H1 (cell line): Measurements from ENCODE around the gene CCDC89. TPM values are rescaled to one million over a fixed set of nuclear protein-coding genes. Genes with fewer than 3 reads are reported as not detected.

Experiments used
- CTCF ChIA-PET: fragments of 300-600 bp; sonication (Branson Sonifier 250); formaldehyde crosslinking; loops from one replicate; lab custom pipeline; 2021; ENCODE audit not compliant: partially characterized antibody; lab: Charles Lee
- POLR2A ChIA-PET: fragments of 300-600 bp; sonication (Branson Sonifier 250); formaldehyde crosslinking; loops from one replicate; lab custom pipeline; 2021; ENCODE audit warnings: inconsistent platforms; ENCODE audit not compliant: partially characterized antibody; lab: Charles Lee
- DNase-seq, 2 experiments: peaks; one replicate each; pipeline versions ENCODE4 v3.0.0 to v3.0.0-alpha.2; 2010 to 2022; ENCODE audit warnings: low spot score in 2 of 2, low read depth in 1 of 2, mixed read lengths in 1 of 2
- FAIRE-seq: peaks from 2 replicates; lab custom pipeline; 2011; peaks lifted over from hg19 to GRCh38; lab: Jason Lieb, UNC
- H2AFZ ChIP-seq: 2 replicates; pipeline ENCODE4 v1.8.1; 2012; ENCODE audit warnings: low read length, inconsistent platforms
- H2AK5ac ChIP-seq: 2 replicates; pipeline ENCODE4 v1.6.1; 2013; ENCODE audit warnings: low read depth, low read length
- H2BK120ac ChIP-seq: replicated peaks from 2 replicates; pipeline ENCODE3; 2013; ENCODE audit warnings: low read depth, low read length, inconsistent platforms
- H2BK12ac ChIP-seq: 2 replicates; pipeline ENCODE4 v1.6.1; 2013; ENCODE audit warnings: low read depth, low read length
- H2BK15ac ChIP-seq: 2 replicates; pipeline ENCODE4 v1.6.1; 2013; ENCODE audit warnings: low read length
- H2BK20ac ChIP-seq: 2 replicates; pipeline ENCODE4 v1.6.1; 2013; ENCODE audit warnings: low read length
- H2BK5ac ChIP-seq: 2 replicates; pipeline ENCODE4 v1.6.1; 2013; ENCODE audit warnings: low read depth, low read length
- H3K14ac ChIP-seq: 2 replicates; pipeline ENCODE4 v1.6.1; 2013; ENCODE audit warnings: inconsistent platforms; ENCODE audit not compliant: insufficient read length
- H3K18ac ChIP-seq: 2 replicates; pipeline ENCODE4 v1.6.1; 2013; ENCODE audit warnings: low read length; ENCODE audit errors: extremely low read depth
- H3K23ac ChIP-seq: 2 replicates; pipeline ENCODE4 v1.6.1; 2013; ENCODE audit warnings: inconsistent platforms; ENCODE audit not compliant: insufficient read length
- H3K23me2 ChIP-seq: 2 replicates; pipeline ENCODE4 v1.6.1; 2013; ENCODE audit warnings: low read depth, low read length
- H3K27ac ChIP-seq: 2 replicates; pipeline ENCODE4 v1.6.1; 2011; ENCODE audit warnings: low read depth, low read length, inconsistent platforms
- H3K27me3 ChIP-seq, 4 experiments: replicated peaks in 1 of 4; 1 replicate in 1 of 4; 2 replicates in 3 of 4; pipeline versions ENCODE4 v1.6.1 to v1.8.1; 2011 to 2013; ENCODE audit warnings: low read length in 3 of 4, mild to moderate bottlenecking in 3 of 4, inconsistent platforms in 2 of 4, mixed read lengths in 2 of 4, moderate library complexity in 1 of 4; ENCODE audit not compliant: control insufficient read depth in 3 of 4, insufficient read depth in 3 of 4; ENCODE audit errors: extremely low read depth in 1 of 4
- H3K36me3 ChIP-seq, 4 experiments: 2 replicates each; pipeline versions ENCODE4 v1.6.1 to v1.8.1; 2011 to 2013; ENCODE audit warnings: mild to moderate bottlenecking in 4 of 4, low read length in 3 of 4, moderate library complexity in 2 of 4, control low read depth in 1 of 4, inconsistent platforms in 1 of 4; ENCODE audit not compliant: insufficient read depth in 4 of 4, control insufficient read depth in 2 of 4
- H3K4ac ChIP-seq: replicated peaks from 2 replicates; pipeline ENCODE3; 2013; ENCODE audit warnings: low read length, low read depth, mixed read lengths, inconsistent platforms; ENCODE audit not compliant: insufficient read length
- H3K4me1 ChIP-seq, 4 experiments: replicated peaks in 1 of 4; 1 replicate in 1 of 4; 2 replicates in 3 of 4; pipeline versions ENCODE4 v1.6.1 to v1.8.1; 2011 to 2013; ENCODE audit warnings: low read length in 3 of 4, inconsistent platforms in 2 of 4, mixed read lengths in 1 of 4; ENCODE audit not compliant: insufficient read depth in 4 of 4, control insufficient read depth in 3 of 4
- H3K4me2 ChIP-seq, 2 experiments: 2 replicates each; pipeline versions ENCODE4 v1.6.1 to v1.8.1; 2011 to 2013; ENCODE audit warnings: low read depth in 2 of 2, low read length in 2 of 2, control low read depth in 1 of 2, inconsistent platforms in 1 of 2, mild to moderate bottlenecking in 1 of 2; ENCODE audit not compliant: insufficient read depth in 1 of 2
- H3K4me3 ChIP-seq, 4 experiments: fragments of 200-600, 300-600 bp in 1 of 4; sonication (generic), shearing (Covaris generic), sonication (Bioruptor Twin) in 1 of 4; 2 replicates each; pipeline versions ENCODE4 v1.5.1 to v1.8.1; 2011 to 2016; ENCODE audit warnings: low read length in 4 of 4, low read depth in 3 of 4, control low read depth in 2 of 4, inconsistent platforms in 2 of 4, mild to moderate bottlenecking in 2 of 4, mixed read lengths in 1 of 4, moderate library complexity in 1 of 4; ENCODE audit not compliant: insufficient read depth in 2 of 4; ENCODE audit errors: extremely low read depth in 1 of 4
- H3K56ac ChIP-seq: replicated peaks from 2 replicates; pipeline ENCODE3; 2013; ENCODE audit warnings: low read depth, mild to moderate bottlenecking, mixed read lengths, low read length, inconsistent platforms; ENCODE audit not compliant: insufficient read length
- H3K79me1 ChIP-seq: 2 replicates; pipeline ENCODE4 v1.6.1; 2013; ENCODE audit warnings: low read depth, low read length, control low read depth
- H3K79me2 ChIP-seq, 2 experiments: 2 replicates each; pipeline versions ENCODE4 v1.6.1 to v1.8.1; 2012 to 2013; ENCODE audit warnings: low read length in 2 of 2, mild to moderate bottlenecking in 2 of 2, inconsistent platforms in 1 of 2; ENCODE audit not compliant: insufficient read depth in 2 of 2, control insufficient read depth in 1 of 2
- H3K9ac ChIP-seq, 4 experiments: replicated peaks in 1 of 4; 1 replicate in 1 of 4; 2 replicates in 3 of 4; pipeline versions ENCODE4 v1.6.1 to v1.8.1; 2011 to 2013; ENCODE audit warnings: low read depth in 3 of 4, low read length in 3 of 4, control low read depth in 2 of 4, mild to moderate bottlenecking in 2 of 4, moderate library complexity in 2 of 4, inconsistent platforms in 1 of 4; ENCODE audit errors: extremely low read depth in 1 of 4
- H3K9me3 ChIP-seq, 2 experiments: 2 replicates each; pipeline versions ENCODE4 v1.6.1 to v1.8.1; 2012 to 2013; ENCODE audit warnings: mild to moderate bottlenecking in 2 of 2, moderate library complexity in 2 of 2, control low read depth in 1 of 2, inconsistent platforms in 1 of 2, low read depth in 1 of 2, low read length in 1 of 2, mixed read lengths in 1 of 2; ENCODE audit not compliant: insufficient read depth in 2 of 2
- H4K20me1 ChIP-seq, 2 experiments: replicated peaks in 1 of 2; 2 replicates each; pipeline versions ENCODE3 to v1.8.1; 2011 to 2013; ENCODE audit warnings: inconsistent platforms in 2 of 2, low read length in 2 of 2, mild to moderate bottlenecking in 1 of 2; ENCODE audit not compliant: insufficient read depth in 2 of 2, control insufficient read depth in 1 of 2
- H4K5ac ChIP-seq: 2 replicates; pipeline ENCODE4 v1.6.1; 2013; ENCODE audit warnings: low read length, low read depth, mixed read lengths, inconsistent platforms; ENCODE audit not compliant: insufficient read length
- H4K8ac ChIP-seq: 2 replicates; pipeline ENCODE4 v1.8.0; 2013; ENCODE audit warnings: mild to moderate bottlenecking, moderate library complexity, low read length, inconsistent platforms; ENCODE audit not compliant: insufficient read depth; ENCODE audit errors: extremely low read depth
- H4K91ac ChIP-seq: replicated peaks from 2 replicates; pipeline ENCODE3; 2013; ENCODE audit warnings: low read length, mixed read lengths, inconsistent platforms; ENCODE audit not compliant: insufficient read length
- BRCA1 ChIP-seq: IDR thresholded peaks from 2 replicates; pipeline ENCODE4 v1.6.1; 2012; ENCODE audit warnings: low read depth, low read length, improper control_type of control experiment
- CBX5 ChIP-seq: fragments of 300-800, 300-1000 bp; sonication (generic); IDR thresholded peaks from 2 replicates; pipeline ENCODE4 v1.7.1; 2016; ENCODE audit warnings: antibody characterized with exemption, low read length, low read depth
- CHD1 ChIP-seq: IDR thresholded peaks from 2 replicates; pipeline ENCODE4 v1.6.1; 2012; ENCODE audit warnings: low read depth, low read length, improper control_type of control experiment
- CTBP2 ChIP-seq: IDR thresholded peaks from 2 replicates; pipeline ENCODE4 v1.7.0; 2011; ENCODE audit warnings: borderline replicate concordance, mild to moderate bottlenecking, moderate library complexity, mixed read lengths, low read length; ENCODE audit not compliant: insufficient read depth, insufficient read length
- EP300 ChIP-seq, 2 experiments: IDR thresholded peaks; 1 replicate in 1 of 2; 2 replicates in 1 of 2; pipeline ENCODE4 v1.6.1; 2011 to 2012; ENCODE audit warnings: low read depth in 2 of 2, low read length in 2 of 2, mild to moderate bottlenecking in 2 of 2, borderline replicate concordance in 1 of 2, inconsistent platforms in 1 of 2, moderate library complexity in 1 of 2
- JUND ChIP-seq: IDR thresholded peaks from 2 replicates; pipeline ENCODE4 v1.6.1; 2011; ENCODE audit warnings: mild to moderate bottlenecking, improper control_type of control experiment, low read length
- KDM4A ChIP-seq: IDR thresholded peaks from one replicate; pipeline ENCODE4 v1.7.1; 2012; ENCODE audit warnings: low read depth, mild to moderate bottlenecking, moderate library complexity, low read length, inconsistent platforms; ENCODE audit not compliant: severe bottlenecking
- KDM5A ChIP-seq: fragments of 200-600 bp; IDR thresholded peaks from 2 replicates; pipeline ENCODE4 v1.7.1; 2012; ENCODE audit warnings: mild to moderate bottlenecking, low read length, inconsistent platforms, mixed read lengths
- MAFK ChIP-seq: IDR thresholded peaks from 2 replicates; pipeline ENCODE4 v1.6.1; 2012; ENCODE audit warnings: low read depth, mild to moderate bottlenecking, improper control_type of control experiment, low read length
- NRF1 ChIP-seq: IDR thresholded peaks from 2 replicates; pipeline ENCODE4 v1.6.1; 2011; ENCODE audit warnings: mild to moderate bottlenecking, low read depth, low read length, improper control_type of control experiment
- POLR2A ChIP-seq, 2 experiments: IDR thresholded peaks; 1 replicate in 1 of 2; 2 replicates in 1 of 2; pipeline ENCODE4 v1.6.1; 2011; ENCODE audit warnings: low read depth in 2 of 2, low read length in 2 of 2, mild to moderate bottlenecking in 2 of 2; ENCODE audit errors: control extremely low read depth in 1 of 2
- RFX5 ChIP-seq: IDR thresholded peaks from 2 replicates; pipeline ENCODE4 v1.6.1; 2011; ENCODE audit warnings: low read depth, low read length, improper control_type of control experiment, borderline replicate concordance
- TEAD4 ChIP-seq: IDR thresholded peaks from 2 replicates; pipeline ENCODE4 v1.6.1; 2012; ENCODE audit warnings: low read depth, low read length, inconsistent platforms, mixed read lengths
- WGBS, 2 experiments: shearing (Covaris generic) in 1 of 2; methylation state at CpG; one replicate each; pipeline versions ENCODE4 v1.1.6 to v1.1.7; 2013 to 2015; ENCODE audit warnings: low lambda C conversion rate in 2 of 2, mixed read lengths in 2 of 2, inconsistent platforms in 1 of 2, low coverage in 1 of 2, missing lambda C conversion rate in 1 of 2; ENCODE audit not compliant: insufficient replicate concordance in 2 of 2, insufficient coverage in 1 of 2, insufficient read length in 1 of 2; ENCODE audit errors: extremely low coverage in 1 of 2, missing lambda C conversion rate in 1 of 2; 5-methylcytosine and 5-hydroxymethylcytosine counted together
- polyA plus RNA-seq, 7 experiments: library from polyadenylated mRNA; depleted of rRNA in 3 of 7; stranded (reverse) in 5 of 7; unstranded in 2 of 7; fragments of >200 nt in 5 of 7; fragments of 200-250 nt in 2 of 7; gene quantifications; 1 replicate in 5 of 7; 2 replicates in 1 of 7; 4 replicates in 1 of 7; pipeline versions ENCODE4 v1.2.1 to v1.2.3, GENCODE V29; 2011 to 2013; ENCODE audit warnings: missing spikeins in 2 of 7, mixed read lengths in 2 of 7
- total RNA-seq: library from RNA; stranded (reverse); fragmentation: NEBNext Ultra II Directional; extraction: Animal tissue kit (Norgen Biotek cat#: 25700); gene quantifications from 2 replicates; pipeline ENCODE4 v1.2.1, GENCODE V29; 2021

The CCDC89 gene
- total and polyA plus RNA-seq, 2 of the 8 experiments (the other 6 are each of a cell fraction or from before 2014, with no cell fraction given), result not detected

DNA sequence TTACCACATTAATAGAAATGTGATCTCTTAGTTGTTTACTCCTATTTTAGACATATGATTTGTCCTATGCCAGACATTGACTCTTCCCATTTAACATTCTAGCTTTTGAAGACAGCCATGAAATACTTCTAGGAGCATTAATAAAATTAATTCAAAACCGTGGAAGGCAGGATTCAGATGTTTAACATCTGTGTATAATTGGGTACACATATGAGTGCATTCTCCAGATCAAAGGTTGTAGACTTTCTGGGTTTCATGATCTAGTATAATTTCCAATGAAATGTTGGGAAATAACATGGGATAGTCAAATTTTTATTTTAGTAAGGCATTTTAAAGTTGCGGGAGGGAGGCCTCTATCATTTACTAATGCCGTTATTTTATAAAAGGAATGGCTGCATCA is 35.2 kb upstream of the CCDC89 start:
- no peak overlapping the region for H2BK5ac ChIP-seq
- no peak overlapping the region for H3K4me2 ChIP-seq
- no peak overlapping the region for H3K4me3 ChIP-seq
- H3K27me3 ChIP-seq, result no peaks in the 10 kb centered on the region
- H3K36me3 ChIP-seq, result no peaks in the 10 kb centered on the region
- H3K79me2 ChIP-seq, result no peaks in the 10 kb centered on the region
- CTCF ChIA-PET, result interaction anchor here (1.5 kb wide), 1 partner anchor 89 kb away, joined by 3 read pairs; no protein-coding TSS in a partner anchor
- POLR2A ChIA-PET, result no interaction called here
- H3K4ac ChIP-seq, result no peak overlapping the region
- no peak overlapping the region for H2BK15ac ChIP-seq
- no peak overlapping the region for H2AK5ac ChIP-seq
- no peaks in the 10 kb centered on the region for H4K20me1 ChIP-seq
- DNase-seq, result no peak
- no peak for FAIRE-seq
- no peaks in the 10 kb centered on the region for H3K79me1 ChIP-seq
- H3K18ac ChIP-seq, result no peak overlapping the region
- H3K23ac ChIP-seq, result no peak overlapping the region
- no peak overlapping the region for H3K9ac ChIP-seq
- no peaks in the 10 kb centered on the region for H3K9me3 ChIP-seq
- H3K56ac ChIP-seq, result no peak overlapping the region
- H2BK12ac ChIP-seq, result no peak overlapping the region
- no peaks in the 10 kb centered on the region; the same call in 1 of the 2 replicates for H3K23me2 ChIP-seq
- no peak overlapping the region for H4K5ac ChIP-seq
- no peak overlapping the region for H3K14ac ChIP-seq
- H2AFZ ChIP-seq, result no peak overlapping the region
- no peak overlapping the region for H3K27ac ChIP-seq
- H2BK120ac ChIP-seq, result no peak overlapping the region
- H4K8ac ChIP-seq, result no peak overlapping the region
- H2BK20ac ChIP-seq, result no peak overlapping the region
- no peak overlapping the region for H4K91ac ChIP-seq
- 95% methylated on average over 3 of the region's 3 CpGs; no CpG with 5 or more reads in 1 of the 2 experiments for WGBS, 2 experiments
- H3K4me1 ChIP-seq, result peaks cover 0 to 15% (median 5%) of the 10 kb centered on the region in 4 experiments; a peak in 6 of 7 replicates
- TF ChIP-seq JUND, result no peak
- TF ChIP-seq NRF1, result no peak
- no peak for TF ChIP-seq TEAD4
- no peak for TF ChIP-seq CBX5
- no peak for TF ChIP-seq CTBP2
- no peak for TF ChIP-seq KDM4A
- TF ChIP-seq POLR2A (IDR thresholded peaks at IDR 0.05; ENCODE audit: control extremely low read depth in 1 of 2, low read depth in 2 of 2, low read length in 2 of 2), result no peak
- no peak for TF ChIP-seq MAFK
- no peak for TF ChIP-seq RFX5
- no peak for TF ChIP-seq KDM5A
- TF ChIP-seq CHD1, result no peak
- TF ChIP-seq EP300 (IDR thresholded peaks at IDR 0.05; ENCODE audit: borderline replicate concordance in 1 of 2, low read depth in 2 of 2, low read length in 2 of 2), result no peak
- TF ChIP-seq BRCA1, result no peak
